Stomach (tissue), 9 donors: Measurements from ENCODE around the gene BIN1. TPM values are rescaled to one million over a fixed set of nuclear protein-coding genes. Genes with fewer than 3 reads are reported as not detected.

Source experiments
- DNase-seq, 2 donors: peaks; one replicate each; pipeline versions ENCODE4 v3.0.0 to v3.0.0-alpha.2; 2013 to 2019
- H3K27ac ChIP-seq, 5 donors: fragments of 200-600 bp in 4 of 5; sonication (generic) in 4 of 5; one replicate each; pipeline ENCODE4 v1.5.1; 2013 to 2019; ENCODE audit warnings: mild to moderate bottlenecking in 1 of 5, moderate library complexity in 1 of 5
- H3K27me3 ChIP-seq, 3 donors: fragments of 200-600 bp; sonication (generic); one replicate each; pipeline ENCODE4 v1.5.1; 2017 to 2019; ENCODE audit warnings: mixed run types in 1 of 3
- H3K36me3 ChIP-seq, 4 donors: fragments of 200-600 bp; sonication (generic); 1 replicate in 3 of 4; 2 replicates in 1 of 4; pipeline ENCODE4 v1.5.1; 2016 to 2019
- H3K4me1 ChIP-seq, 4 donors: fragments of 200-600 bp; sonication (generic); one replicate each; pipeline ENCODE4 v1.5.1; 2016 to 2019
- H3K4me3 ChIP-seq, 4 donors: fragments of 200-600 bp; sonication (generic) in 3 of 4; one replicate each; pipeline ENCODE4 v1.5.1; 2016 to 2019; ENCODE audit warnings: mild to moderate bottlenecking in 1 of 4
- H3K9me3 ChIP-seq, 4 donors: fragments of 200-600 bp; sonication (generic); one replicate each; pipeline ENCODE4 v1.5.1; 2016 to 2019
- EP300 ChIP-seq: sonication (generic); formaldehyde crosslinking; IDR thresholded peaks from one replicate; pipeline ENCODE4 v1.6.1; 2017; ENCODE audit warnings: antibody characterized with exemption
- POLR2A ChIP-seq, 4 donors: fragments of 450-650 bp; IDR thresholded peaks; one replicate each; pipeline ENCODE4 v1.6.1; 2016; ENCODE audit warnings: antibody characterized with exemption in 4 of 4, control low read depth in 2 of 4, mild to moderate bottlenecking in 1 of 4, moderate library complexity in 1 of 4
- POLR2AphosphoS5 ChIP-seq, 3 donors: sonication (generic); formaldehyde crosslinking; IDR thresholded peaks; one replicate each; pipeline ENCODE4 v1.6.1; 2016; ENCODE audit warnings: antibody characterized with exemption in 3 of 3
- WGBS, 5 donors: extraction: QIAGEN DNeasy Blood & Tissue Kit in 3 of 5; methylation state at CpG; one replicate each; pipeline versions ENCODE4 v1.1.5 to v1.1.7; 2013 to 2018; 5-methylcytosine and 5-hydroxymethylcytosine counted together
- intact Hi-C: fragments of 100-400 bp; cut with DNase I; formaldehyde crosslinking; loops from one replicate; pipeline ENCODE4 v1.15.1; 2023; ENCODE audit warnings: low total_unique reads
- polyA plus RNA-seq, 3 donors: library from polyadenylated mRNA; stranded (reverse); fragments of 200-250 nt; gene quantifications; one replicate each; pipeline ENCODE4 v1.2.3, GENCODE V29; 2013
- total RNA-seq, 5 donors: library from RNA; depleted of rRNA; stranded (reverse); fragments of >200 nt; gene quantifications; one replicate each; pipeline versions ENCODE4 v1.1.0 to v1.2.3, GENCODE V29; 2014 to 2016
- TF ChIP-seq, protein P1 (sequence below), 7 experiments: fragments of 450-650 bp in 4 of 7; fragments of 200-600 bp in 3 of 7; sonication (generic) in 3 of 7; IDR thresholded peaks; one replicate each; pipeline ENCODE4 v1.5.1; 2016 to 2019; ENCODE audit warnings: antibody characterized with exemption in 7 of 7, control low read depth in 2 of 7, mild to moderate bottlenecking in 1 of 7
- donor health status: healthy with polysubstance abuse.
- donor health status: Bipolar disorder and iron deficiency.
- donor health status: healthy.

Gene BIN1
- total and polyA plus RNA-seq, 8 donors, result 39.1 to 175 (median 47.8) TPM

GRCh38 chr2:127086990-127087790 is 19.8 kb downstream of the BIN1 start:
- Histone ChIP-seq H3K4me3 (peak overlapping the region in 3 of 4 donors; percentile 5 to 24 (median 14)), H3K36me3 (no peaks in the 10 kb centered on the region), H3K4me1 (peaks cover 62 to 93% (median 77%) of the 10 kb centered on the region in 4 donors), H3K27me3 (no peaks in the 10 kb centered on the region), H3K27ac (peak overlapping the region; percentile 27 to 92 (median 89)), H3K9me3 (no peaks in the 10 kb centered on the region)
- peak; percentile 47 to 94 for DNase-seq
- TF ChIP-seq, protein P1, sequence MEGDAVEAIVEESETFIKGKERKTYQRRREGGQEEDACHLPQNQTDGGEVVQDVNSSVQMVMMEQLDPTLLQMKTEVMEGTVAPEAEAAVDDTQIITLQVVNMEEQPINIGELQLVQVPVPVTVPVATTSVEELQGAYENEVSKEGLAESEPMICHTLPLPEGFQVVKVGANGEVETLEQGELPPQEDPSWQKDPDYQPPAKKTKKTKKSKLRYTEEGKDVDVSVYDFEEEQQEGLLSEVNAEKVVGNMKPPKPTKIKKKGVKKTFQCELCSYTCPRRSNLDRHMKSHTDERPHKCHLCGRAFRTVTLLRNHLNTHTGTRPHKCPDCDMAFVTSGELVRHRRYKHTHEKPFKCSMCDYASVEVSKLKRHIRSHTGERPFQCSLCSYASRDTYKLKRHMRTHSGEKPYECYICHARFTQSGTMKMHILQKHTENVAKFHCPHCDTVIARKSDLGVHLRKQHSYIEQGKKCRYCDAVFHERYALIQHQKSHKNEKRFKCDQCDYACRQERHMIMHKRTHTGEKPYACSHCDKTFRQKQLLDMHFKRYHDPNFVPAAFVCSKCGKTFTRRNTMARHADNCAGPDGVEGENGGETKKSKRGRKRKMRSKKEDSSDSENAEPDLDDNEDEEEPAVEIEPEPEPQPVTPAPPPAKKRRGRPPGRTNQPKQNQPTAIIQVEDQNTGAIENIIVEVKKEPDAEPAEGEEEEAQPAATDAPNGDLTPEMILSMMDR (IDR thresholded peaks at IDR 0.05), result no peak
- TF ChIP-seq EP300, result no peak
- no peak for TF ChIP-seq POLR2A (IDR thresholded peaks at IDR 0.05)
- TF ChIP-seq POLR2AphosphoS5 (IDR thresholded peaks at IDR 0.05), result no peak
- intact Hi-C loops, result no loop called here
- WGBS, 5 donors, result 23 to 41% (median 38%) methylated on average over 23 to 24 of the region's 24 CpGs

DNA sequence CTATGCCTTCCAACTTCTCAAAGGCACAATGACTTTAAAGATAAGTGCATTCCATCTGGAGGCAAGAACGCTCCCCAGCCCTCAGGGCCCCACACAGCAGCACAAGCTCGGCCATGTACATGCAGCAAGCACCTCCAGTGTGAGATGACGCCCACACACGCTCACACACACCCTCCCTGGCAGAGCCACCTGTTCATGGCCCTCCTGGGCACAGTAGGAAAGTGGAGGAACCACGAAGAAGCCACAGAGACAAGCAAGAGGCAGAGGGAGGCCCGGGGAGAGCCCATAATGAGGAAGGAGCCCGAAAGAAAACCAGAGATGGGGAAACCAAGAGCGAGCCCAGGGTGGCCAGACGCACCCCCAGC is 21.7 kb downstream of the BIN1 start:
- H3K27ac ChIP-seq, result peak overlapping the region; percentile 83 to 92 (median 89)
- H3K36me3 ChIP-seq, result no peaks in the 10 kb centered on the region
- no peaks in the 10 kb centered on the region for H3K27me3 ChIP-seq
- no peaks in the 10 kb centered on the region for H3K9me3 ChIP-seq
- peak; percentile 74 to 88 for DNase-seq
- TF ChIP-seq POLR2A (IDR thresholded peaks at IDR 0.05) (no peak), POLR2AphosphoS5 (IDR thresholded peaks at IDR 0.05) (peak; percentile 8 to 65 (median 56)), EP300 (no peak)
- TF ChIP-seq, protein P1 (IDR thresholded peaks at IDR 0.05), result no peak
- intact Hi-C loops, result no loop called here
- peak overlapping the region in 1 of 4 donors; percentile 1 for H3K4me3 ChIP-seq
- peaks cover 81 to 99% (median 91%) of the 10 kb centered on the region in 4 donors for H3K4me1 ChIP-seq
- 33 to 47% (median 33%) methylated on average over 9 of the region's 9 CpGs for WGBS, 5 donors

- intact Hi-C loops, result no loop called here
- no peaks in the 10 kb centered on the region for H3K36me3 ChIP-seq
- no peak for TF ChIP-seq POLR2A (IDR thresholded peaks at IDR 0.05)
- TF ChIP-seq, protein P1 (IDR thresholded peaks at IDR 0.05), result no peak
- H3K9me3 ChIP-seq, result no peaks in the 10 kb centered on the region
- H3K27ac ChIP-seq, result peak overlapping the region; percentile 83 to 92 (median 89)
- H3K4me3 ChIP-seq, result peak overlapping the region in 1 of 4 donors; percentile 1
- 23 to 51% (median 40%) methylated on average over 6 to 12 of the region's 12 CpGs for WGBS, 5 donors
- peaks cover 86 to 99% (median 91%) of the 10 kb centered on the region in 4 donors for H3K4me1 ChIP-seq
- peak in 1 of 2 donors; percentile 65 for DNase-seq
- no peaks in the 10 kb centered on the region for H3K27me3 ChIP-seq
These were observed 22.2 kb downstream of the BIN1 start for GRCh38 chr2:127084611-127085316.

GRCh38 chr2:127083819-127084503 is 23.0 kb downstream of the BIN1 start:
- 32 to 45% (median 38%) methylated on average over 21 of the region's 21 CpGs for WGBS, 5 donors
- H3K4me1 ChIP-seq, result peaks cover 87 to 99% (median 96%) of the 10 kb centered on the region in 4 donors
- peak overlapping the region; percentile 83 to 92 (median 89) for H3K27ac ChIP-seq
- peak overlapping the region in 1 of 4 donors; percentile 1 for H3K4me3 ChIP-seq
- no peaks in the 10 kb centered on the region for H3K27me3 ChIP-seq
- intact Hi-C loops, result no loop called here
- H3K36me3 ChIP-seq, result no peaks in the 10 kb centered on the region
- peak; percentile 73 to 85 for DNase-seq
- no peaks in the 10 kb centered on the region for H3K9me3 ChIP-seq
- peak; percentile 53 to 92 (median 57) for TF ChIP-seq POLR2AphosphoS5 (IDR thresholded peaks at IDR 0.05)
- peak; percentile 45 for TF ChIP-seq EP300
- TF ChIP-seq POLR2A (IDR thresholded peaks at IDR 0.05), result no peak
- TF ChIP-seq, protein P1 (IDR thresholded peaks at IDR 0.05), result no peak
